PC-9 (cell line): Measurements from ENCODE around the gene TRIM37. TPM values are rescaled to one million over a fixed set of nuclear protein-coding genes. Genes with fewer than 3 reads are reported as not detected.

Experiments
- BruUV-seq: library from RNA; stranded (reverse); fragments of 400-500 nt; replicated peaks from 2 replicates; lab custom pipeline; 2021; lab: Mats Ljungman, UMichigan
- CTCF ChIA-PET: fragments of 300-600 bp; sonication (Branson Sonifier 250); formaldehyde crosslinking; loops from one replicate; lab custom pipeline; 2022; ENCODE audit warnings: antibody characterized with exemption; lab: Charles Lee
- POLR2A ChIA-PET: fragments of 300-600 bp; sonication (Branson Sonifier 250); formaldehyde crosslinking; loops from one replicate; lab custom pipeline; 2022; ENCODE audit warnings: antibody characterized with exemption; ENCODE audit not compliant: unreplicated experiment; lab: Charles Lee
- DNase-seq, 2 experiments: peaks; one replicate each; pipeline versions ENCODE4 v3.0.0 to v3.0.0-alpha.2; 2015 to 2022; ENCODE audit warnings: mixed read lengths in 1 of 2
- H2AFZ ChIP-seq: fragments of 200-600 bp; sonication (generic); 2 replicates; pipeline ENCODE4 v1.8.1; 2017; ENCODE audit warnings: antibody characterized with exemption
- H3F3A ChIP-seq: fragments of 200-600 bp; sonication (generic); 2 replicates; pipeline ENCODE4 v1.8.1; 2017; ENCODE audit warnings: antibody characterized with exemption, mild to moderate bottlenecking, low read depth; ENCODE audit not compliant: insufficient read depth
- H3K27ac ChIP-seq: fragments of 200-600 bp; sonication (generic); 2 replicates; pipeline ENCODE4 v1.6.1; 2016; ENCODE audit warnings: mixed run types
- H3K27me3 ChIP-seq: fragments of 200-600 bp; sonication (generic); 2 replicates; pipeline ENCODE4 v1.6.1; 2016; ENCODE audit warnings: low read depth, mixed run types; ENCODE audit not compliant: insufficient read depth
- H3K36me3 ChIP-seq: fragments of 200-600 bp; sonication (generic); 2 replicates; pipeline ENCODE4 v1.6.1; 2016; ENCODE audit warnings: low read depth, mixed run types
- H3K4me1 ChIP-seq: fragments of 200-600 bp; sonication (generic); replicated peaks from 2 replicates; pipeline ENCODE4 v1.6.1; 2016; ENCODE audit warnings: mixed run types; ENCODE audit not compliant: insufficient read depth
- H3K4me2 ChIP-seq: fragments of 200-600 bp; sonication (generic); 2 replicates; pipeline ENCODE4 v1.6.1; 2017; ENCODE audit warnings: mixed run types
- H3K4me3 ChIP-seq: fragments of 200-600 bp; sonication (generic); 2 replicates; pipeline ENCODE4 v1.6.1; 2016; ENCODE audit warnings: mixed run types
- H3K79me2 ChIP-seq: fragments of 200-600 bp; sonication (generic); 2 replicates; pipeline ENCODE4 v1.6.1; 2017; ENCODE audit warnings: low read depth, mixed run types
- H3K9me2 ChIP-seq: fragments of 200-600 bp; sonication (generic); 2 replicates; pipeline ENCODE4 v1.8.1; 2017; ENCODE audit warnings: mild to moderate bottlenecking; ENCODE audit not compliant: insufficient read depth
- H3K9me3 ChIP-seq: fragments of 200-600 bp; sonication (generic); 2 replicates; pipeline ENCODE4 v1.8.1; 2016; ENCODE audit warnings: low read depth; ENCODE audit not compliant: insufficient read depth
- H4K20me1 ChIP-seq: fragments of 200-600 bp; sonication (generic); 2 replicates; pipeline ENCODE4 v1.8.1; 2017; ENCODE audit not compliant: insufficient read depth
- CTCF ChIP-seq: fragments of 200-600 bp; sonication (generic); conservative IDR thresholded peaks from 2 replicates; pipeline ENCODE4 v1.6.1; 2017; ENCODE audit warnings: mixed run types, antibody characterized with exemption, mild to moderate bottlenecking, moderate library complexity
- EZH2 ChIP-seq: fragments of 200-600 bp; sonication (generic); IDR thresholded peaks from 2 replicates; pipeline ENCODE4 v1.8.0; 2017; ENCODE audit warnings: antibody characterized with exemption, low read depth
- intact Hi-C: fragments of 100-400 bp; cut with micrococcal nuclease; formaldehyde crosslinking; loops from one replicate; pipeline ENCODE4 v1.10.0; 2022; ENCODE audit not compliant: unreplicated experiment
- total RNA-seq: library from RNA; stranded (reverse); gene quantifications from 2 replicates; pipeline ENCODE4 v1.2.3, GENCODE V29; 2021

TRIM37 gene
- total RNA-seq, 1 experiment from 2014 or later, result 24.6 TPM

DNA sequence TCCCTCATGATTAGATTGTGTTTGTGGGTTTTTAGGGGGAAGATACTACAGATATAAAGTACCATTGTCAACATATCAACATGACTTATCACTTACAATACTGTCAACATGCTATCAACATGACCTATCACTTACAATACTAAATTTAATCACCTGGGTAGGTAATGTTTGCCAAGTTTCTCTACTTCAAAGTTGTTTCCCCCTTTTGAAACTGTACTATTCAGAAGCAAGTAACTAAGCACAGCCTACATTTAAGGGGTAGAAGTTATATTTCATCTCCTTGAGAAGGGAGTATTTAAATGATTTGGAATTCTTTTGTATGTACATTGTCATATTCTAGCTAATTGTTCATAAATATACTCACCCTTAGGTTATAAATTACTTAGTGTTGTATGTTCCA, 68.7 kb downstream of the TRIM37 start:
- TF ChIP-seq CTCF (no peak), EZH2 (no peak)
- Histone ChIP-seq H3K27ac (no peak overlapping the region), H3K27me3 (no peaks in the 10 kb centered on the region)

DNA sequence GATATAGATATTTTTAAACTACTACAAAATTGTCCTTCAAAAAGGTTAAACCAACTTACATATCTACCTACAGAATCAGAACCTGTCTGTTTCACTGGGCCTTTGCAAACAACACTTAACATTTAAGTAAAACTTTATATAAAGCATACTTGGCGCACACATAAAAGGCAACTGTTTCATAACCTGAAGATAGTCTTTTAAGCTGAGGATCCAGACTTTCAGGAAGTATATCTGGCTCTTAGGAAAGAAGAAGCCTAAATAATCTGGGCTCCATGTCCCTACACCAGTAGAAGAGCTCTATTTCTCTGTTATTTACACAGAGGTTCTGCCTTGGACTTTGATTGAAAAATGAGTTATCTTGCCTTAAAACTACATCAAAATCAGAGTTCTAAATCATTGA, 75.9 kb downstream of the TRIM37 start:
- BruUV-seq, result no TSS peak
- Histone ChIP-seq H3K9me2 (no peaks in the 10 kb centered on the region), H3K4me3 (no peak overlapping the region), H3F3A (peaks cover 14% of the 10 kb centered on the region; the same call in 1 of the 2 replicates), H3K4me2 (no peak overlapping the region), H4K20me1 (no peaks in the 10 kb centered on the region), H3K4me1 (no peaks in the 10 kb centered on the region), H3K27me3 (no peaks in the 10 kb centered on the region), H2AFZ (no peak overlapping the region), H3K36me3 (0 out of 2 replicates have a peak, but pooled peaks cover 5% of the 10 kb centered on the region), H3K27ac (no peak overlapping the region), H3K79me2 (no peaks in the 10 kb centered on the region), H3K9me3 (no peaks in the 10 kb centered on the region)
- TF ChIP-seq EZH2 (no peak), CTCF (no peak)
- ChIA-PET CTCF (no interaction called here), POLR2A (no interaction called here)
- intact Hi-C loops, result no loop called here
- no peak for DNase-seq

More for the DNA sequence above, 68.7 kb downstream of the TRIM37 start:
- intact Hi-C loops, result no loop called here
- Histone ChIP-seq H3K4me1 (no peaks in the 10 kb centered on the region), H3K79me2 (no peaks in the 10 kb centered on the region), H4K20me1 (no peaks in the 10 kb centered on the region), H3K9me3 (no peaks in the 10 kb centered on the region), H3F3A (0 out of 2 replicates have a peak, but pooled peaks cover 3% of the 10 kb centered on the region), H3K4me3 (no peak overlapping the region), H3K4me2 (no peak overlapping the region), H3K36me3 (no peaks in the 10 kb centered on the region), H3K9me2 (no peaks in the 10 kb centered on the region), H2AFZ (no peak overlapping the region)
- no peak for DNase-seq
- POLR2A ChIA-PET, result no interaction called here
- BruUV-seq, result no TSS peak
- CTCF ChIA-PET, result no interaction called here

DNA sequence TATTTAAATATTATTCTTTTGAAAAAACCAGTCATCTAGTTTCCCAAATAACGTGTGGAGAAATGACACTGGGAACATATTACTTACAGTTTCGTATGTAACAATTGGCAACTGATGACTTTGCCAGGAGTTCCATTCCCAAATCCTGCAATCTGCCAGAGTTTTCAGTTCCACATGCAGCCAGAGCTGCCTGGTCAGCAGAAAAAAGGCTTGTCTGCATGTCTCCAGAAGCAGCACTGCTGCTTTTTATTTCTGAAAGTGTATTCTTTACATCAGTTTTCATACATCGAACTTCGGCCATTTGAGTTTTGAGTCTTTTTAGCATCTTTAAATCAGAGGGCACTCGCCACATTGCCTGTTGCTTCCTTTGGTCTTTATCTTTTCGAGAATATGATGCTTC, 78.4 kb downstream of the TRIM37 start:
- intact Hi-C loops, result no loop called here
- Histone ChIP-seq H3K27me3 (no peaks in the 10 kb centered on the region), H3K4me1 (no peaks in the 10 kb centered on the region), H4K20me1 (no peaks in the 10 kb centered on the region), H2AFZ (no peak overlapping the region), H3K27ac (peak overlapping the region; percentile 40; the same call in 1 of the 2 replicates), H3K4me2 (no peak overlapping the region), H3K36me3 (0 out of 2 replicates have a peak, but pooled peaks cover 5% of the 10 kb centered on the region), H3K9me3 (no peaks in the 10 kb centered on the region), H3K4me3 (no peak overlapping the region), H3F3A (peaks cover 14% of the 10 kb centered on the region; the same call in 1 of the 2 replicates), H3K79me2 (no peaks in the 10 kb centered on the region), H3K9me2 (no peaks in the 10 kb centered on the region)
- no TSS peak for BruUV-seq
- ChIA-PET POLR2A (no interaction called here), CTCF (no interaction called here)
- no peak for DNase-seq
- TF ChIP-seq EZH2 (no peak), CTCF (no peak)
